Natural killer cell (primary cell): ENCODE measurements around the gene SEMA4C. TPM values are rescaled to one million over a fixed set of nuclear protein-coding genes. Genes with fewer than 3 reads are reported as not detected.

Experiments
- ATAC-seq, 3 donors: fragments of 150-1000 bp in 2 of 3; fragments of 200-7000 bp in 1 of 3; cut with Tn5 transposase; 1 replicate in 1 of 3; 2 replicates in 2 of 3; pipeline ENCODE4 v1.10.0; 2021; ENCODE audit warnings: mild to moderate bottlenecking in 2 of 3, moderate library complexity in 2 of 3
- DNase-seq, 2 donors: peaks; one replicate each; pipeline versions ENCODE4 v3.0.0 to v3.0.0-alpha.2; 2013 to 2021; ENCODE audit warnings: mixed read lengths in 1 of 2
- H3K27ac ChIP-seq: one replicate; pipeline ENCODE4 v1.5.1; 2013; ENCODE audit warnings: mild to moderate bottlenecking, low read length
- H3K27me3 ChIP-seq: one replicate; pipeline ENCODE4 v1.6.1; 2013; ENCODE audit warnings: low read length; ENCODE audit not compliant: control insufficient read depth, insufficient read depth
- H3K36me3 ChIP-seq: one replicate; pipeline ENCODE4 v1.6.1; 2013; ENCODE audit warnings: low read length; ENCODE audit not compliant: control insufficient read depth, insufficient read depth
- H3K4me1 ChIP-seq: one replicate; pipeline ENCODE4 v1.6.1; 2013; ENCODE audit warnings: low read length; ENCODE audit not compliant: control insufficient read depth, insufficient read depth
- H3K4me3 ChIP-seq: one replicate; pipeline ENCODE4 v1.5.1; 2013; ENCODE audit warnings: low read length
- H3K9me3 ChIP-seq: one replicate; pipeline ENCODE4 v1.6.1; 2013; ENCODE audit warnings: low read length; ENCODE audit not compliant: control insufficient read depth, insufficient read depth
- H3K27ac Mint-ChIP-seq, 2 donors: one replicate each; pipeline ENCODE4 v1.8.0; 2022; ENCODE audit warnings: mild to moderate bottlenecking in 2 of 2, mixed read lengths in 2 of 2, moderate library complexity in 1 of 2
- H3K27me3 Mint-ChIP-seq, 2 donors: one replicate each; pipeline ENCODE4 v1.8.0; 2022; ENCODE audit warnings: low read depth in 2 of 2, mixed read lengths in 2 of 2
- H3K36me3 Mint-ChIP-seq: one replicate; pipeline ENCODE4 v1.8.0; 2022; ENCODE audit warnings: mixed read lengths
- H3K4me1 Mint-ChIP-seq, 2 donors: one replicate each; pipeline ENCODE4 v1.8.0; 2022; ENCODE audit warnings: mixed read lengths in 2 of 2
- H3K4me3 Mint-ChIP-seq: one replicate; pipeline ENCODE4 v1.8.0; 2022; ENCODE audit warnings: mild to moderate bottlenecking, moderate library complexity, mixed read lengths
- H3K9me3 Mint-ChIP-seq, 2 donors: one replicate each; pipeline ENCODE4 v1.8.0; 2022; ENCODE audit warnings: mixed read lengths in 2 of 2
- WGBS: methylation state at CpG from one replicate; pipeline ENCODE4 v1.1.7; 2013; ENCODE audit warnings: missing lambda C conversion rate; ENCODE audit not compliant: insufficient coverage; 5-methylcytosine and 5-hydroxymethylcytosine counted together
- intact Hi-C: fragments of 100-400 bp; cut with micrococcal nuclease; formaldehyde crosslinking; loops from one replicate; pipeline ENCODE4 v1.14.2; 2022
- total RNA-seq, 4 donors: library from RNA; stranded (reverse); fragments of 120-200 nt in 1 of 4; gene quantifications; one replicate each; pipeline versions ENCODE4 v1.2.3 to v1.2.4, GENCODE V29; 2013 to 2022
- TF ChIP-seq, protein P1 (sequence below): fragments of 200-600 bp; IDR thresholded peaks from one replicate; pipeline ENCODE4 v1.8.0; 2022; ENCODE audit warnings: antibody characterized with exemption

Gene SEMA4C
- total RNA-seq, 3 donors from 2014 or later (not counting 1 experiment from before 2014, with no cell fraction given), result 51.8 to 78.1 (median 65.8) TPM

DNA sequence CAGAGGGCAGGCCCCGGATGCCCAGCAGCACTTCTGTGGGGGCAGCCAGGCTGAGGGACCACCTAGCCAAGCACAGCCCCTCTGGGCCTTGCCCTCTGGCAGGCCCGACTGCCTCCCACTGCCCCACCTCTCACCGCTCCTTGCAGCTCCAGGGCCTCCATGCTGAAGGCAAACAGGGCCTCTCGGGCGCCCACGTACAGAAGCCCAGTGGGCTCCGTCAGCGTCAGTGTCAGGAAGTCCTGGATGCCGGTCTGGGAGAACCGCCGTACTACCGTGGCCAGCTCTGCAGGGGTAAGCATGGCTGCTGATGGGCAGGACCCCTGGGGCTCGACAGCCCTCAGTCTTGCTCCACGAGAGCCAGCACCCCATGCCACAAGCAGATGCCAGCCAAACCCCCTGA is 3.7 kb downstream of the SEMA4C start:
- Histone ChIP-seq H3K27ac (no peak overlapping the region), H3K4me1 (peaks cover 60% of the 10 kb centered on the region), H3K4me3 (no peak overlapping the region), H3K9me3 (no peaks in the 10 kb centered on the region), H3K27me3 (no peaks in the 10 kb centered on the region), H3K36me3 (peaks cover 47% of the 10 kb centered on the region)
- H3K4me1 Mint-ChIP-seq, result peaks cover 42 to 47% of the 10 kb centered on the region in 2 donors
- intact Hi-C loops, result no loop called here
- H3K36me3 Mint-ChIP-seq, result peaks cover 4% of the 10 kb centered on the region
- H3K9me3 Mint-ChIP-seq, result no peaks in the 10 kb centered on the region
- DNase-seq (no peak), ATAC-seq (no peak)
- peak overlapping the region; percentile 90 for H3K4me3 Mint-ChIP-seq
- TF ChIP-seq, protein P1, sequence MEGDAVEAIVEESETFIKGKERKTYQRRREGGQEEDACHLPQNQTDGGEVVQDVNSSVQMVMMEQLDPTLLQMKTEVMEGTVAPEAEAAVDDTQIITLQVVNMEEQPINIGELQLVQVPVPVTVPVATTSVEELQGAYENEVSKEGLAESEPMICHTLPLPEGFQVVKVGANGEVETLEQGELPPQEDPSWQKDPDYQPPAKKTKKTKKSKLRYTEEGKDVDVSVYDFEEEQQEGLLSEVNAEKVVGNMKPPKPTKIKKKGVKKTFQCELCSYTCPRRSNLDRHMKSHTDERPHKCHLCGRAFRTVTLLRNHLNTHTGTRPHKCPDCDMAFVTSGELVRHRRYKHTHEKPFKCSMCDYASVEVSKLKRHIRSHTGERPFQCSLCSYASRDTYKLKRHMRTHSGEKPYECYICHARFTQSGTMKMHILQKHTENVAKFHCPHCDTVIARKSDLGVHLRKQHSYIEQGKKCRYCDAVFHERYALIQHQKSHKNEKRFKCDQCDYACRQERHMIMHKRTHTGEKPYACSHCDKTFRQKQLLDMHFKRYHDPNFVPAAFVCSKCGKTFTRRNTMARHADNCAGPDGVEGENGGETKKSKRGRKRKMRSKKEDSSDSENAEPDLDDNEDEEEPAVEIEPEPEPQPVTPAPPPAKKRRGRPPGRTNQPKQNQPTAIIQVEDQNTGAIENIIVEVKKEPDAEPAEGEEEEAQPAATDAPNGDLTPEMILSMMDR, result no peak
- peak overlapping the region; percentile 85 to 87 for H3K27ac Mint-ChIP-seq
- no peaks in the 10 kb centered on the region for H3K27me3 Mint-ChIP-seq
- 75% methylated on average over 14 of the region's 14 CpGs for whole genome bisulfite sequencing

DNA sequence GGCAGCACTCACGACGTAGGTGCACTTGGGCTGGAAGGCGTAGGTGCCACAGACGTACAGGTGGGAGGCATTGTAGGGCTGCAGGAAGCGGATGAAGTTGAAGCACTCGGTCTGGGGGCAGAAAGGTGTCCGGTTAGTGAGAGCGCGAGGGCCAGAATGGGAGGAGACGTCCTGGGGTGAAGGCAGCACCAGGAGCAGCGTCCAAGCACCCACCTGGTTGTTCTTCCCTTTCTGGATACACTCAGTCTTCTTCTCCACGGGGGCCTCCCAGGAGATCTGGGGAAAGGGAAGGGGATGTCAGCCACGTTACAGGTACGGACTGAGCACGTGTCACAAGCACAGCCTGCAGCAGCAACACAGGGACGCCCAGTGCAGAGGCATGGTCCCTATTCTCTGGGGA is 4.2 kb downstream of the SEMA4C start:
- no peak overlapping the region for H3K27ac Mint-ChIP-seq
- WGBS, result 93% methylated on average over 15 of the region's 16 CpGs
- H3K36me3 ChIP-seq, result peaks cover 52% of the 10 kb centered on the region

DNA sequence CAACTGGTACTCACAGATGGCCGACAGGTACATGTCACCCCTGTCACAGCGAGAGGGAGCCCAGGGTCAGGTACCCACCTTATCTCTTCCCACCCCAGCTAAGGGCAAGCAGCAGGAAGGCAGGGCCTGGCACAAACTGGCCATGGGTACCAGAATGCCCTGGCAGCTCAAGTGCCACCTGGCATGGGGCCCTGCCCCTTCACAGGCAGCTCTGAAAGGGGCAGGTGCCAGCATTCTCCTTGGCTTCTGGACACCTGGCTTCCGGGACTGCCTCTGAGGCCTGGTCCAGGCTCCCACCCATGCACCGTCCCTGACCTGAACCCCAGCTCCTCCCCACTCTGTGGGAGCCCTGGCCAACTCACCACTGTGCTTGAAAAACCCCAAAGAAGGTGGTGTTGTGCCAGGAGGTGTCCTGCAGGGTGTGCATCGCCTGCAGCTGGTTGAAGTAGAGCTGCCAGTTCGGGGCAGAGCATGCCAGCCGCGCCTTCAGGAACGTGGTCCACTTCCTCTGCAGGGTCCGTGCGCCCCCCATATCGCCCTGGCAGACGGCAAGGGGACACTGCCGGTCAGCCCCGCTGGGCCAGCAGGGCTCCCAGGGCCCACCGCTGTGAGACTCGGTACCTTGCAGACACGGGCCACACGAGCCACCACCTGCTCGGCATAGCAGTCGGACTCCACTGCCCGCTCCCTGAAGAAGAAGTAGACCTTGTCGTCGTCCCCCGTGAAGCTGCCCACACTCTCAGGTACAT is 5.4 kb downstream of the SEMA4C start:
- H3K9me3 ChIP-seq, result no peaks in the 10 kb centered on the region
- no peak overlapping the region for H3K4me3 ChIP-seq
- no peak overlapping the region for H3K27ac ChIP-seq
- H3K27me3 Mint-ChIP-seq, result no peaks in the 10 kb centered on the region
- H3K36me3 ChIP-seq, result peaks cover 59% of the 10 kb centered on the region
- TF ChIP-seq, protein P1, result no peak
- no peak for ATAC-seq
- H3K4me3 Mint-ChIP-seq, result no peak overlapping the region
- H3K4me1 ChIP-seq, result peaks cover 56% of the 10 kb centered on the region
- H3K9me3 Mint-ChIP-seq, result no peaks in the 10 kb centered on the region
- no peak for DNase-seq
- intact Hi-C loops, result no loop called here
- H3K27me3 ChIP-seq, result no peaks in the 10 kb centered on the region
- H3K4me1 Mint-ChIP-seq, result peaks cover 40 to 46% of the 10 kb centered on the region in 2 donors
- peaks cover 4% of the 10 kb centered on the region for H3K36me3 Mint-ChIP-seq
- 93% methylated on average over 25 of the region's 25 CpGs for WGBS
- no peak overlapping the region for H3K27ac Mint-ChIP-seq

More for the DNA sequence above, 4.2 kb downstream of the SEMA4C start:
- Mint-ChIP-seq H3K4me3 (peak overlapping the region; percentile 69), H3K9me3 (no peaks in the 10 kb centered on the region), H3K27me3 (no peaks in the 10 kb centered on the region), H3K4me1 (peaks cover 37 to 42% of the 10 kb centered on the region in 2 donors), H3K36me3 (peaks cover 4% of the 10 kb centered on the region)
- TF ChIP-seq, protein P1, result no peak
- Histone ChIP-seq H3K4me1 (peaks cover 55% of the 10 kb centered on the region), H3K27me3 (no peaks in the 10 kb centered on the region), H3K4me3 (no peak overlapping the region), H3K9me3 (no peaks in the 10 kb centered on the region), H3K27ac (no peak overlapping the region)
- ATAC-seq (no peak), DNase-seq (no peak)
- intact Hi-C loops, result no loop called here
